ENCODE measurements around the gene ABR. TPM values are rescaled to one million over a fixed set of nuclear protein-coding genes. Genes with fewer than 3 reads are reported as not detected.

The ABR gene
- total and polyA plus RNA-seq, 2 of the 8 experiments (the other 6 are each of a cell fraction or from before 2014, with no cell fraction given), result 44.8 to 47.2 TPM

DNA sequence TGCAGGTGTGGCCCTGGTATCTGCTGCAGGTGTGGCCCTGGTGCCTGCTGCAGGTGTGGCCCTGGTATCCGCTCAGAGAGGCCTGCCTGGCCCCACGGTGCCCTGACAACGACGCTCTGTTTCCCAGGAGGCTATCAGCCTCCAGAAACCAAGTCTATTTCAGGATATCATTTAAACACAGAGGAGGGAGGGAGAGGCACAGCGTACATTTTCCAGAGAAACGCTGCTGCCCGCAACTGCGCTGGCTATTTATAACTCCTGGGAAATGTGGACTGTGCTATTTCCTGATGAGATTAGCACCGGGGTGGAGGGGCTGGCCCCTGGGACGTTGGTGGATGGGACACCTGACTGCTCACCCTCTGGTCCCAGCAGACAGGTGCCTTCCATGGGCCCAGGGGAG is 160.3 kb downstream of the ABR start:
- no peak overlapping the region for H2BK120ac ChIP-seq (replicated peaks; ENCODE audit: low read depth, low read length)
- H3K56ac ChIP-seq (replicated peaks; ENCODE audit: insufficient read length, low read depth, low read length), result no peak overlapping the region
- no peak overlapping the region for H3K4ac ChIP-seq (replicated peaks; ENCODE audit: insufficient read length, low read depth, low read length)
- no peaks in the 10 kb centered on the region for H3K36me3 ChIP-seq (ENCODE audit: control insufficient read depth in 2 of 4, insufficient read depth in 4 of 4, low read length in 3 of 4)
- no peaks in the 10 kb centered on the region for H3K9me3 ChIP-seq (ENCODE audit: insufficient read depth in 2 of 2, low read depth in 1 of 2, low read length in 1 of 2)
- WGBS, 2 experiments (ENCODE audit: extremely low coverage in 1 of 2, insufficient coverage in 1 of 2, insufficient read length in 1 of 2, insufficient replicate concordance in 2 of 2, low coverage in 1 of 2, low lambda C conversion rate in 2 of 2, missing lambda C conversion rate in 1 of 2), result 86% methylated on average over 8 of the region's 10 CpGs; no CpG with 5 or more reads in 1 of the 2 experiments
- no peak overlapping the region for H4K91ac ChIP-seq (replicated peaks; ENCODE audit: insufficient read length, low read length)
- H2BK20ac ChIP-seq (ENCODE audit: low read length), result no peak overlapping the region
- CTCF ChIA-PET (ENCODE audit: partially characterized antibody), result interaction anchor here (4.7 kb wide), 1 partner anchor 38 kb away, joined by 29 read pairs; no protein-coding TSS in a partner anchor
- peaks cover 0 to 2% of the 10 kb centered on the region in 2 experiments for H4K20me1 ChIP-seq (replicated peaks in 1 of 2; ENCODE audit: control insufficient read depth in 1 of 2, insufficient read depth in 2 of 2, low read length in 2 of 2)
- no peak overlapping the region for H3K18ac ChIP-seq (ENCODE audit: extremely low read depth, low read length)
- H2BK5ac ChIP-seq (ENCODE audit: low read depth, low read length), result no peak overlapping the region
- FAIRE-seq, result no peak
- no peaks in the 10 kb centered on the region for H3K4me1 ChIP-seq (replicated peaks in 1 of 4; ENCODE audit: control insufficient read depth in 3 of 4, insufficient read depth in 4 of 4, low read length in 3 of 4)
- no peak overlapping the region for H3K4me2 ChIP-seq (ENCODE audit: insufficient read depth in 1 of 2, low read depth in 2 of 2, low read length in 2 of 2)
- no peak overlapping the region for H2AFZ ChIP-seq (ENCODE audit: low read length)
- H3K23me2 ChIP-seq (ENCODE audit: low read depth, low read length), result no peaks in the 10 kb centered on the region
- H2BK15ac ChIP-seq (ENCODE audit: low read length), result no peak overlapping the region
- H3K79me1 ChIP-seq (ENCODE audit: low read depth, low read length), result no peaks in the 10 kb centered on the region
- no peak for DNase-seq (ENCODE audit: low read depth in 1 of 2, low spot score in 2 of 2)
- no peak overlapping the region for H2BK12ac ChIP-seq (ENCODE audit: low read depth, low read length)
- no peak overlapping the region for H3K14ac ChIP-seq (ENCODE audit: insufficient read length)
- H3K4me3 ChIP-seq (ENCODE audit: extremely low read depth in 1 of 4, insufficient read depth in 2 of 4, low read depth in 3 of 4, low read length in 4 of 4), result no peak overlapping the region
- H3K79me2 ChIP-seq (ENCODE audit: control insufficient read depth in 1 of 2, insufficient read depth in 2 of 2, low read length in 2 of 2), result no peaks in the 10 kb centered on the region
- H3K27ac ChIP-seq (ENCODE audit: low read depth, low read length), result no peak overlapping the region
- no peak overlapping the region for H4K5ac ChIP-seq (ENCODE audit: insufficient read length, low read depth, low read length)
- no peaks in the 10 kb centered on the region for H3K27me3 ChIP-seq (replicated peaks in 1 of 4; ENCODE audit: control insufficient read depth in 3 of 4, extremely low read depth in 1 of 4, insufficient read depth in 3 of 4, low read length in 3 of 4)
- H3K23ac ChIP-seq (ENCODE audit: insufficient read length), result no peak overlapping the region
- POLR2A ChIA-PET (ENCODE audit: partially characterized antibody), result interaction anchor here (0.8 kb wide), 1 partner anchor 18 kb away, joined by 3 read pairs; no protein-coding TSS in a partner anchor
- H3K9ac ChIP-seq (replicated peaks in 1 of 4; ENCODE audit: extremely low read depth in 1 of 4, low read depth in 3 of 4, low read length in 3 of 4), result no peak overlapping the region
- no peak overlapping the region for H2AK5ac ChIP-seq (ENCODE audit: low read depth, low read length)
- no peak overlapping the region for H4K8ac ChIP-seq (ENCODE audit: extremely low read depth, insufficient read depth, low read length)
- TF ChIP-seq SRF (IDR thresholded peaks at IDR 0.05; ENCODE audit: low read depth, low read length) (no peak), FOSL1 (IDR thresholded peaks at IDR 0.05; ENCODE audit: insufficient read depth, low read depth, low read length) (no peak), BRCA1 (IDR thresholded peaks at IDR 0.05; ENCODE audit: low read depth, low read length) (no peak), TAF1 (IDR thresholded peaks at IDR 0.05; ENCODE audit: low read depth, low read length) (no peak), SAP30 (IDR thresholded peaks at IDR 0.05; ENCODE audit: insufficient read depth, insufficient replicate concordance, low read length) (no peak), TCF12 (IDR thresholded peaks at IDR 0.05; ENCODE audit: low read depth, low read length) (no peak), HDAC2 (IDR thresholded peaks at IDR 0.05; ENCODE audit: borderline replicate concordance in 1 of 2, low read depth in 2 of 2, low read length in 2 of 2) (no peak), JUND (IDR thresholded peaks at IDR 0.05; ENCODE audit: low read length) (no peak), CTCF (IDR thresholded peaks at IDR 0.05; ENCODE audit: control extremely low read depth in 1 of 3, insufficient read depth in 1 of 3, low read depth in 1 of 3, low read length in 3 of 3) (no peak), KDM4A (IDR thresholded peaks at IDR 0.05; ENCODE audit: low read depth, low read length, severe bottlenecking) (no peak), SP1 (IDR thresholded peaks at IDR 0.05; ENCODE audit: low read depth, low read length) (no peak), RXRA (IDR thresholded peaks at IDR 0.05; ENCODE audit: insufficient read depth, low read depth, low read length) (no peak)
